Upper lobe of left lung (tissue), 4 donors: ENCODE measurements around the gene CASR.

ENCODE experiments used
- CTCF ChIP-seq, 6 experiments: fragments of 450-650 bp in 4 of 6; fragments of 200-600 bp in 2 of 6; sonication (generic) in 2 of 6; IDR thresholded peaks; one replicate each; pipeline ENCODE4 v1.5.1; 2016 to 2019; ENCODE audit warnings: antibody characterized with exemption in 6 of 6
- EP300 ChIP-seq, 4 donors: sonication (generic); formaldehyde crosslinking; IDR thresholded peaks; one replicate each; pipeline ENCODE4 v1.5.1; 2017; ENCODE audit warnings: antibody characterized with exemption in 4 of 4, control low read depth in 2 of 4
- POLR2A ChIP-seq, 4 donors: fragments of 450-650 bp; IDR thresholded peaks; one replicate each; pipeline ENCODE4 v1.5.1; 2016 to 2017; ENCODE audit warnings: antibody characterized with exemption in 4 of 4, mild to moderate bottlenecking in 2 of 4
- POLR2AphosphoS5 ChIP-seq, 2 donors: sonication (generic); formaldehyde crosslinking; IDR thresholded peaks; one replicate each; pipeline ENCODE4 v1.5.1; 2017; ENCODE audit warnings: antibody characterized with exemption in 2 of 2

GRCh38 chr3:122299872-122300460 lies 116.5 kb downstream of the CASR start:
- TF ChIP-seq CTCF (IDR thresholded peaks at IDR 0.05) (peak in 4 of 6 experiments; percentile 37 to 41 (median 38)), POLR2AphosphoS5 (IDR thresholded peaks at IDR 0.05) (no peak), POLR2A (IDR thresholded peaks at IDR 0.05) (no peak), EP300 (IDR thresholded peaks at IDR 0.05) (no peak)
